ENCODE data around the gene TCF12. TPM values are rescaled to one million over a fixed set of nuclear protein-coding genes. Genes with fewer than 3 reads are reported as not detected.
"Not testable (repeated sequence)": the region's sequence is repeated elsewhere in the genome, so short reads cannot be mapped to it uniquely, and the experiment has no call there.

TCF12 gene
- polyA plus RNA-seq, 3 donors: 151 to 186 (median 162) TPM

DNA sequence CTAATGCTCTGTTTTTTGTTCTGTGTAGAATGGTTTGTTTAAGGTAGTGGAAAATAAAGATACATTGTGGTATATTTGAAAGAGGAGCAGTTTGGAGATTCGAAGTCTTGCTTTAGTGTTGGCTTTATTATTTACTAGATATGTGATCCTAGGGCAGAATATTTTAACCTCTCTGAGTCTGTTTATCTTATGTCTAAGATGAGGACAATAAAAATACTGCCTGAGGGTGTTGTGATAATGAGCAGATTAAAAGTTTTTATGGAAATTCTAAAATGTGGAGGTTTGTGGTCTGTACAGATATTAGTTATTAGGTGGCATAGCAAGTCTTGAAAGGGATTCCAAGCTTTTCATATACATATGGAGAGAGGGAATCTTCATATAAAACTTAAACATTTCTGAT is 15.0 kb downstream of the TCF12 start:
- DNase-seq (ENCODE audit: extremely low read depth in 1 of 11, low read depth in 9 of 11, low spot score in 4 of 11): no peak

DNA sequence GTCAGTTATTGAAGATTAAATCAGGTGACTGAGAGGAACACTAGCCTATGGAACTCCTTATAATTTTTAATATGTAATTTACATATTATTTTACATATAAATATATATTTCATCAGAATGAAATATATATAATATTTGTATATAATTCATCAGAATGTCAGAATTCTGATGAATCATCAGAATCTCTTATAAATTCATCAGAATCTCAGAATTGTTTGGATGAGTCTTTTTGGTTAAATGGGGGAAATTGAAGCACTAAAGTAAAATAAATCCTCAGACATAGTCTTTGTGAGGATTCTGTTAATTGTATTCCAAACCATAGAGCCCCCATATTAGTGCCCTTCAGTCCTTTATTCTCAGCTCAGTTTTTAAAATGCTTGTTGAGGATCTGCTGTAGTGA is 15.4 kb downstream of the TCF12 start:
- no peak for DNase-seq (ENCODE audit: extremely low read depth in 1 of 11, low read depth in 9 of 11, low spot score in 4 of 11)

DNA sequence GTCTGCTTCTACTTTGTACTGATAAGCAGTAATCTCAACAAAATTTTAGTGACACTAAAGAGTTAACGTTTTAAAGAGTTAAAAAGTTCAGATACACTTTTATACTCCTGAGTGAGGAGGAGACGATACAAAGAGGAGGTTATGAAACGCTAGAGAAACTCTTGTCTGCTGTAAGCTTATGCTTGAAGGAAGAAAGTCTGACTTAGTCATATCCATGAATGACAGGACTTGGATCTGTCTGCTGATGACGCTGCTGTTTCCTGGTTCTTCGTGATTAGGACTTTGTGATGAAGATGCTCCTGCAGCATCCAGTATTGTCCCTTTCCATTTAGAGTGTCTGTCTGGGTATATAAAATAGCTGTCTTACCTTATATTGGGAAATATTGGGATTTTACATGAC is 15.8 kb downstream of the TCF12 start:
- DNase-seq (ENCODE audit: extremely low read depth in 1 of 11, low read depth in 9 of 11, low spot score in 4 of 11): no peak

DNA sequence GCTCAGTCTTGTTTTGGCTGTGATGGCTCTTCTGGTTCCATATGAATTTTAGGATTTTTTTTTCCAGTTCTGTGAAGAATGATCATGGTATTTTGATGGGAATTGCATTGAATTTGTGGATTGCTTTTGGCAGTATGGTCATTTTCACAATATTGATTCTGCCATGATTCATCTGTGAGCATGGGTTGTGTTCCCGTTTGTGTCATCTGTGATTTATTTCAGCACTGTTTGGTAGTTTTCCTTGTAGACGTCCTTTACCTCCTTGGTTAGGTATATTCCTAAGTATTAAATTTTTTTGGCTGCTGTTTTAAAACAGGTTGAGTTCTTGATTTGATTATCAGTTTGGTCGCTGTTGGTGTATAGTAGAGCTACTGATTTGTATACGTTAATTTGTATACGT is 18.5 kb downstream of the TCF12 start:
- DNase-seq (ENCODE audit: extremely low read depth in 1 of 11, low read depth in 9 of 11, low spot score in 4 of 11): no peak

DNA sequence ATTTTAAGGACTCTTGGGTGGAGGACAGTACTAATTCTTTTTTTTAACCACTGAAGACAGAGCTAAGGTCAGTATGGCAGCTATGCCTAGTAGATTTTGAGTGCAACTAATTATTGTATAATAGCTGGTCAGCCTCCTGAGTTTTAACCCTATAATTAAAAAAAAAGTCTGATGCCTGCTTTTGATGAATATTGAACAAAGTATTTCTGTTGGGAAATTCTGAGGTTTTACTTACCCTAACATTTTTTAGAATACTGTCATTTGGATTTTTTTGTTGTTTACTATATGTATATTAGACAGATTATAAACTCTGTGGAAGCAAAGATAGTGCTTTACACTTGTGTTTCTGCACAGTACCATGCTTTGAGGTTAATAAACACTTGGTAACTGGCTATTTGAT is 20.8 kb downstream of the TCF12 start:
- no peak for DNase-seq (ENCODE audit: extremely low read depth in 1 of 11, low read depth in 9 of 11, low spot score in 4 of 11)

DNA sequence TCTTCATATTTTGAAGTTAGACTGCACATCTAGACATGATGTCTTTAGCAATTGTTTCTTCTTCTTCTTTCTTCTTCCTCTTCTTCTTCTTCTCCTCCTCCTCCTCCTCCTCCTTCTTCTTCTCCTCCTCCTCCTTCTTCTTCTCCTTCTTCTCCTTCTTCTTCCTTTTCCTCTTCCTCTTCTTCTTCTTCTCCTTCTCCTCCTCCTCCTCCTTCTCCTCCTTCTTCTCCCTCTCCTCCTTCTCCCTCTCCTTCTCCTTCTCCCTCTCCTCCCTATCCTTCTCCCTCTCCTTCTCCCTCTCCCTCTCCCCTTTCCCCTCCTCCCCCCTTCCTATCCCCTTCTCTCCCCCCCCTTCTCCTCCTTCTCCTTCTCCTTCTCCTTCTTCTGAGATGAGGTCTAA is 21.9 kb downstream of the TCF12 start:
- no peak for DNase-seq (ENCODE audit: extremely low read depth in 1 of 11, low read depth in 9 of 11, low spot score in 4 of 11)

DNA sequence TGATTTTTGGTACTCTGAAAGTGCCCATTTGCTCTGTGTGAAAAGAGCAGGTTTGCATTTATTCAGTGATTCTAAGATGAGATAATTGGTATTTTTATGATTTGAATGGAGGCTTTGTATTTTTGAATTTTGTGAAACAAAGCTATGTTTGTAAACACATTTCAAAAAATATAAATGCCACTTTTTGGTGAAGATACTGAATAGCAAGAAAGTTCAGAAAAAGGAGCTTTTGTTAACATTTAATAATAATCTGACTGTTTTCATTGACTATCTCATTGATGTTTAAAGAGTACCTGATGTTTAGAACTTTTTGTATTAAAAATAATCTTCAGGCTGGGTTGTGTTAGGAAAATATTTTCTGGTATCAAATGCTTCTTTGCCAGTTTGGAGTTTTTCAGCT is 23.7 kb downstream of the TCF12 start:
- no peak for DNase-seq (ENCODE audit: extremely low read depth in 1 of 11, low read depth in 9 of 11, low spot score in 4 of 11)

DNA sequence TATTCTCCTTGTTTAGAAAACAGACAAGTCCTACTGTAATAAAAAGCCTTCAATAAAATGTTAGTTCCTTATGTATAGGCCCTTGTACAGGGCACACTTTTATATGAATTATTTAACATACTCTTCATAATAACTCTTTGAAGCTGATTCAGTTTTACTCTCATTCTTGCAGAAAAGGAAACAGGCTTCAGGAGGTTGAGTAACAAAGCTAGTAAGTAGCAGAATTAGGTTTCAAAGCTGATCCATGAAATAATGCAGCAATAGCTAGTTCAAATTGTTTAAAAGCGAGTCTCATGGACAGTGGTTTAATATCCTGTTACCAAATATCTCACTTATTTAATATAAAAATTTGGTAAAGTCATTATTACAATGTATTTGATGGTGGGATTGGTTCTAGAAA is 25.0 kb downstream of the TCF12 start:
- DNase-seq (ENCODE audit: extremely low read depth in 1 of 11, low read depth in 9 of 11, low spot score in 4 of 11): no peak

DNA sequence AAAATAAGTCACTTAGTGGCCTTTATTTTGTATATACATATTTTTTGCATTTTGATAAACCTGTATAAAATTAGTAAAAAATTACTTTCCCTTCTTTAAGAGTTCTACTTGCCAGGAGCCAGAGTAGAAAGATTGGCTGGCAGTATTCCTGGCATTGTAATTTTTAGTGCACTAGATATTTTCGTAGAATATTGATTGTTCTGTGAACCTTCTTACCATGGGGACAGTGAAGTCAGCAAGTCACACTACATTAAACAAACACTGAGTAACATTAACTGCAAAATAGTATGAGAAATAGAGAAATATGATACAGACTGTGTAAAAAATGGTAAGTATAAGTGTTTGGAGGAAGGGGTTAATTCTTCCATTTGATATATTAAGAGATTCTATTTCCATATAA is 26.0 kb downstream of the TCF12 start:
- no peak for DNase-seq (ENCODE audit: extremely low read depth in 1 of 11, low read depth in 9 of 11, low spot score in 4 of 11)

DNA sequence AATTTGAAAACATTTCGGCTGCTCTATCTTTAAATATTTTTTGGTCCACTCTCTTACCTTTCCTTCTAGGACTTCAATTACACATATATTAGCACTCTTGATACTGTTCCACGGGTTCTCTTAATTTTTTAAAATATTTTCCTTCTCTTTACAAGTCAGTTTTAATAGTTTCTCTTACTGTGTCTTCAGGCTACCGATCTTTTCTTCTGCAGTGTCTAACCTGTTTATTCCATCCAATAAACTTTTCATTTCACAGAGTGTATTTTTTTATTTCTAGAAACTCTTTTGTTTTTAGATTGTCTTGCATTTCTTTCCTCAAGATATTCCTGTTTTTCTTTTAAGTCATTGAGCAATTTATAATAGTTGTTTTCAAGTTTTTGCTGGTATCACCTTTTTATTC is 27.7 kb downstream of the TCF12 start:
- DNase-seq (ENCODE audit: extremely low read depth in 1 of 11, low read depth in 9 of 11, low spot score in 4 of 11): no peak

DNA sequence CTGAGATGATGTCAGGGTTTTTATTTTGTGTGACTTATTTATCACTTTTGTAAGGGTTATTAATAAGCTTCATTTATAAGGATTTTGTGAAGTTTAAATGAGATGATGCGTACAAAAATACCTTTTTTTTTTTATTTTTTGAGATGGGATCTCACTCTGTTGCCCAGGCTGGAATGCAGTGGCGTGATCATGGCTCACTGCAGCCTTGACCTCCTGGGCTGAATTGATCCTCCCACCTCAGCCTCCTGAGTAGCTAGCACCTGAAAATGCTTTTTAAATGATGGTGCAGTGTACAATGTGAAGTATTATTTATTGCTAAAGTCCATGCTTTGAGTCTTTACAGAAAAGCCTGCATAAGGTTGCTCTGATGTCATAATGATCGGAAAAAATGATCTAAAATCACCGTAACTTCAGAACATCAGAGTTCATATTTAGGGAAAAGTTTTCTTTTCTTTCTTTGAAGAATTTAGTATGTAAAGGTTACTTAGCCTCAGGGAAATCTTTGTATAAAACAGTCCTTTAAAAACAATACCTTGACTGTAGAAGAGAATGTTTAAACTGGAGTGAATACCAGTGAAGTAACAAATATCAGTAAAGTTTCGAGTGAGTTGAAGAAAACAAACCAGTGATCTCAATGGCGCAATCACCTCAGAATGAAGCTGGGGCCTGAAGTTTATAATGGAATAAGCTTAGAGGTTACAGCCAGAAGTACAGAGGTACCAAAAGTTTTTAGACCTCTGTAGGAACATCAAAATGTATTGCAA is 29.7 kb downstream of the TCF12 start:
- no peak for DNase-seq (ENCODE audit: extremely low read depth in 1 of 11, low read depth in 9 of 11, low spot score in 4 of 11)

DNA sequence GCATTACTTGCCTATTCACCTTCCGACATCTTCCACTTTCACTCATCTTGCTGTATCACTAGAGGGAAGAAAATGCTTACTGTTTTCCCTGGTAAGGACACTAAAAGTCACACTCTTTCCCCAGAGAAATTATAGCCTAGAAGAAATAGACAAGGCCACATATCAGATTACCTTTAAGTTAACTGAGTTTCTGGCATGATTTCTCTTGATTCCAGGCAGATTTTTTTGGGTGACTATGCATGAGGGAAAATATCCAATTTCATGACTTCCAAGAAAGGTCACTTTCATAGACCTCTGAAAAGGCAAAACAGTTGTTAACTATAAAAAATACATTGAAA is 30.3 kb downstream of the TCF12 start:
- peak in 2 of 11 donors; percentile 8 to 25 for DNase-seq (ENCODE audit: extremely low read depth in 1 of 11, low read depth in 9 of 11, low spot score in 4 of 11)

DNA sequence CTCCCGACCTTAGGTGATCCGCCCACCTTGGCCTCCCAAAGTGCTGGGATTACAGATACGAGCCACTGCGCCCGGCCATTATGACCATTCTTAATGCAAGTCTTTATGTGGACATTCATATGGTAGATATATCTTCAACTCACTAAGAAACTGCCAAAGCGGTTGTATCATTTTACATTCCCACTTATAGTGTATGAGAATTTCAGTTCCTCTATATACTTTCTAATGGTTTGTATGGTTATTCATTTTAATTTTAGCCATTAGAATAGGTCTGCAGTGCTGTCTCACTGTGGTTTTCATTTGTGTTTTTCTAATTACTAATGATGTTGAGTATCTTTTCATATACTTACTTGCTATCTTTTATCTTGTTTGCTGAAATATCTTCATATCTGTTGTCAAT is 32.5 kb downstream of the TCF12 start:
- DNase-seq (ENCODE audit: extremely low read depth in 1 of 11, low read depth in 9 of 11, low spot score in 4 of 11): no peak

DNA sequence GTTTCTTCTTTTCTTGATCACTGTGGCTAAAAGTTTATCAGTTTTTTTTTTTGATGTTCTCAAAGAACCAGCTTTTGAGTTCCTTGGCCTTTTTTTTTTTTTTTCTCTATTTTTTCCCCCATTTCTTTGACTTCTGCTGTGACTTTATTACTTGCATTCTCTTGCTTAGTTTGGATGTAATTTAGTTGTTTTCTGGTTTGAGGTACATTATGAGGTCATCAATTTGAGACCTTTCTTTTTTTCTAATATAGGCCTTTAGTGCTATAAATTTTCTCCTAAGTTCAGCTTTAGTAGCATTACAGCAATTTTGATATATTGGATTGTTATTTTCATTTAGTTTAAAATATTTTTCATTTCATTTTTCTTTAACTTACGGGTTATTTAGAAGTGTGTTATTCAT is 35.3 kb downstream of the TCF12 start:
- DNase-seq (ENCODE audit: extremely low read depth in 1 of 11, low read depth in 9 of 11, low spot score in 4 of 11): no peak

DNA sequence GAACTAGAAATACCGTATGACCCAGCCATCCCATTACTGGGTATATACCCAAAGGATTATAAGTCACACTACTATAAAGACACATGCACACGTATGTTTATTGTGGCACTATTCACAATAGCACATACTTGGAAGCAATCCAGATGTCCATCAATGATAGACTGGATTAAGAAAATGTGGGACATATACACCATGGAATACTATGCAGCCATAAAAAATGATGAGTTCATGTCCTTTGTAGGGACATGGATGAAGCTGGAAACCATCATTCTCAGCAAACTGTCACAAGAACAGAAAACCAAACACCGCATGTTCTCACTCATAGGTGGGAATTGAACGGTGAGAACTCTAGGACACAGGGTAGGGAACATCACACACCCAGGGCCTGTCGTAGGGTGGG is 36.6 kb downstream of the TCF12 start:
- DNase-seq (ENCODE audit: extremely low read depth in 1 of 11, low read depth in 9 of 11, low spot score in 4 of 11): not testable (repeated sequence)

DNA sequence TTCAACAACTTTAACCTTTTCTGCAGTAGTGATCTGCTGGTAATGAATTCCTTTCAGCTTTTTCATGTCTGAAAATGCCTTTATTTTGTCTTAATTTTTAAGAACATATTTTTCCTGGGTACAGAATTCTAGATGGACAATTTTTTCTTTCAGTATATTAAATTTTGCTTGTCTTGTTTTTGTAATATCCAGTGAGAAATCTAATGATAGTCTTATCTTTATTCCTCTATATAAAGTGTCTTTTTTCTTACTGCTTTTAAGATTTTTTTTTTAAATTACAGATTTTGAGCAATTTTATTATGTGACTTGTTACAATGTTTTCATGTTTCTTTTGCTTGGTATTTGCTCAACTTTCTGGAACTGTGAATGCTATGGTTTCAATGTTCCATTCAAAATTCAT is 38.1 kb downstream of the TCF12 start:
- no peak for DNase-seq (ENCODE audit: extremely low read depth in 1 of 11, low read depth in 9 of 11, low spot score in 4 of 11)

DNA sequence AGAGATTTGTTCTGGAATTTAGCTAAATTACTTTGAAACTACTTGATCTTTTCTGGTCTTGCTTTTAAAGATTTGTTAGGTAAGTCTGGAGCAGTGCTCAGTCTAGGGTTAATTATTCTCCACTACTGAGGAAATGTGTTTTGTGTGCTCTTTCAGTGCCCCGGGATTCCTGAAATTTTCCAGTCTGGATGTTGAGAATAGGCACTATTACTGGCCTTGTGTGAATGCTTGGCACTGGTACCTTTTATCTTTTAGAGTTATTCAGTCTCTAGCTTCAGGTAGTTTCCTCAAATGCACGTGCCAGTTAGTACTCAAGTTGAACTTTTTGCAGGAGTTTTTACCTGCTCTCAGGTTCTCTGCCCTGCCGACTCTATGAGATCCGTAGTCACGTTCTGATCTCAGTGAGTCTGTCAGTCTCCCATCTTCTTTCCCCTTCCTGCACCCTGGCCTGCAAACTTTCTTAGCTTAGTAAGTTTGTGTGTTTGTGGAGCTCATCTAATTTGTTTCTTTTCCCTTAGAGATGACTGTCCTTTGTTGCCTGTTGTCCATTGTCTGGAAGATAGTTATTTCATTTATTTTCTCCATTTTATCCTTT is 39.5 kb downstream of the TCF12 start:
- DNase-seq (ENCODE audit: extremely low read depth in 1 of 11, low read depth in 9 of 11, low spot score in 4 of 11): no peak

DNA sequence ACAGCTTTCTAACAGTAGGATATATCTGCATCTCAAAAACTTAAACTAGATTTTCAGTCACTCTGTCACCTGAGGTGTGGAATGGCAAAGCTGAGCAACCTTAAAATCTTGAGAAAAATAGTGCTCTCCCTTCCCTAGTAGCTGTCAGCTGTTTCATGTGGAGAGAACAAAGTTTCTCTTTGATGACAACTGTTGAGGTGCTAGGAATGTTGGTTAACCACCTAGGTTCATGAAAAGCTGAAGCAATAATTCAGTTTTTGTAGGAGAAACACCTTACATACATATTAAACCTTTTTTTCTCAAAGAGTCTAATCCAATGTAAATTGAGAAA is 40.8 kb downstream of the TCF12 start:
- DNase-seq (ENCODE audit: extremely low read depth in 1 of 11, low read depth in 9 of 11, low spot score in 4 of 11): no peak

DNA sequence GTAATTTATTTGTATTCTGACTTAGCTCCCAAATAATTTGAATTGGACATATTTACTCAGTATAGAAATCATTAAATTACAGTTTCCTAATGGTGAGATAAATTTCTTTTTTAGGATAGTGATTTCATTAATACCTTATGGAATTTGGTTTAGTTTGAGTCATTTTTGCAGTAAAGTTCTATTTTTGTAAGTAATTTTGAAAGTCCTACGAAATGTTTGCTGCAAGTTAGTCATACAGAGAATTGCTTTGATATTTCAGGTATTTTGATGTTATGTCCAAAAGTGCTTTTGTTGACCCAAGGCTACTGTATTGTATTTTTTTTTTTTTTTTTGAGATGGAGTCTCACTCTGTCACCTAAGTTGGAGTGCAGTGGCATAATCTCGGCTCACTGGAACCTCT is 41.7 kb downstream of the TCF12 start:
- DNase-seq (ENCODE audit: extremely low read depth in 1 of 11, low read depth in 9 of 11, low spot score in 4 of 11): no peak

DNA sequence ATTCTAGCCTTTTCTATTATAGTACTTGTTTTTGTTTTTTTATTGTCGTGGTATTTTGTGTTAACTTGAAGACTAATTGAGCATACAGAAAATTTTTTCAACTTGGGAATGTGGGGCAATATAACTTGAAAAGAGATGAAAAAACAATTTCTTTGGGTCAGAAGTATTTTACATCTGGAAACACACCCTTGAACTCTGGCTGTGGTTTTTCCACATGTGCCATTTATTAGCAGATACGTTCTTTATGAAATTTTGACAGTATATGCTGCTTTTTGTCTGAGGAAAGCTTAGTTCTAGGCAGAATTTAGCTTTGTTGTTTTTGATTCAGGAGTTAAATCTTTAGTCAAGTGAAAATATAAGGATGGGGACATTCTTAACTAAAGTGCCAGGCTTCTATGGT is 44.7 kb downstream of the TCF12 start:
- DNase-seq (ENCODE audit: extremely low read depth in 1 of 11, low read depth in 9 of 11, low spot score in 4 of 11): no peak

DNA sequence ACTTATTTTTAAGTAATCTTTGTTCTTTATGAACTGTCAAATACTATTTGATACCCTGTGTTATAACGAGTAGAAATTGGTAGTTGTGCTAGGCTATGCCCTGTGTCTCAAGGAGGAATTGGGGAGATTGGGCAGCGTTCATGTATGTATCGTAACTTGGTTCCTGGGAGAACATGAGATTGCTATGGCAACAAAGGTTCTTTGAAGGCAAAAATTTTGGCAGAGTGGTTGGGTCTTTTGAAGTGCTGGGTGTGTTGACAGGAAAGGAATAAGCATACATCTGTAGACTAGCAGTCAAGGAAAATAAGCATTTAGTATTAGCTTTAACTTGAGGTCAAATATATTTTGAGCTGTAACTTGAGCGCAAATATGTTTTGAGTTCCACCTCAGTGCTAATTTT is 45.3 kb downstream of the TCF12 start:
- DNase-seq (ENCODE audit: extremely low read depth in 1 of 11, low read depth in 9 of 11, low spot score in 4 of 11): no peak

All from renal cortex interstitium (tissue), 11 donors.